Measurements from ENCODE around the gene ANKS1A.

Gene ANKS1A

DNA sequence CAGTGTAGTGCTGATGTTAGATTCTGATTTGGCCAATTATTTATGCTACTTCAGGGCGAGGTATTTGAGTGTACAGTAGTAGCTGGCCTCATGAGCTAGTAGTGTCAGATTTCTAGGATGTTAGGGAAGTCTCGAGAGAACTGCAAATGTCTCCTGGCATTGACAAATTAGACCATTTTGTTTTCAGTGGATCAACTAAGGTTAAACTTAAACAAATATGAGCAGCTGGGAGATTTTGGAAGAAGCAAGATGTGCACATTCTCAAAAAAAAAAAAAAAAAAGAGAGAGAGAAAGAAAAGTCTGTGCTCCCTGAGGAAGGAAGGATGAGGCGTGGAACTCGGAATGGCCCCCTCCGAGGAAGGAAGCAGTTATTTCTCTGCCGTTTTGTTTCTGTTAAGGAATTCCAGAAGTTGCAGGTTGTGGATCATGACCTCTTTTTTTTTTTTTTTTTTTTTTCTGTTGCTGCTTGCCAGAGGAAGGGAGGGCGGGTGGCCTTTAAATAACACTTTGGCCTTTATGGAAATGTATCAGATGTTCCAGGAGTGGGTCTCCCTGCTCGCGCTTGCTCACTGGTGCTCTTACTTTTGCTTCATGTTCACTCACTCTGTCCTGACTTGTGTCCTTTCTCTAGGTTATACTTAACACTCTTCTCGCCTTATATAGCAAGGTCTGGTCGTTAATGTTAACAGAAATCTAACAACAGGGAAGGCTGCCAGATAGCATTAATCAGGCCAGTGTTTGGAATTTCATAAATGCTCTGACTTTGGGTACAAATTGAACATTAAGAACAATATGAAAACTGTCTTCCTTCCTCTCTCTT, 127.7 kb downstream of the ANKS1A start:
- no peak overlapping the region for H3K4me3 ChIP-seq (ENCODE audit: low read depth, low read length)

DNA sequence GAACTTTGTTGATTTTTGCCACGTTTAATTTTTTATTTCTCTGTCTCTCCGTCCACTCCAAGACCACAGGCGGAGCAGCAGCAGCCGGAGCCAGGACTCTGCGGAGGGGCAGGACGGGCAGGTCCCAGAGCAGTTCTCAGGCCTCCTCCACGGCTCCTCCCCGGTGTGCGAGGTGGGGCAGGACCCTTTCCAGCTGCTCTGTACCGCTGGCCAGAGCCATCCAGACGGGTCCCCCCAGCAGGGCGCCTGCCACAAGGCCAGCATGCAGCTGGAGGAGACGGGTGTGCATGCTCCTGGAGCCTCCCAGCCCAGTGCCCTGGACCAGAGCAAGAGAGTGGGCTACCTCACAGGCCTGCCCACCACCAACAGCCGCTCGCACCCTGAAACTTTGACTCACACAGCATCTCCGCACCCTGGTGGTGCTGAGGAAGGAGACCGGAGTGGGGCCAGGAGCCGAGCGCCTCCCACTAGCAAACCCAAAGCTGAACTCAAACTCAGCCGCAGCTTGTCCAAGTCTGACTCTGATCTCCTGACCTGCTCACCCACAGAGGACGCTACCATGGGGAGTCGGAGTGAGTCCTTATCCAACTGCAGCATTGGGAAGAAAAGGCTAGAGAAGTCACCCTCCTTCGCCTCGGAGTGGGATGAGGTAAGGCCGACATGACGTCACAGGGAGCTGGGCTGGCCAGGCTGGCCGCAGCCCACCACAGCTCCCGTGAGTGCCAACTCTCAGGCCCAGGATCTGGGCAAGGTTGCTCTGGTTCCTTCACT, 128.5 kb downstream of the ANKS1A start:
- H3K4me3 ChIP-seq (ENCODE audit: low read depth, low read length), result no peak overlapping the region

DNA sequence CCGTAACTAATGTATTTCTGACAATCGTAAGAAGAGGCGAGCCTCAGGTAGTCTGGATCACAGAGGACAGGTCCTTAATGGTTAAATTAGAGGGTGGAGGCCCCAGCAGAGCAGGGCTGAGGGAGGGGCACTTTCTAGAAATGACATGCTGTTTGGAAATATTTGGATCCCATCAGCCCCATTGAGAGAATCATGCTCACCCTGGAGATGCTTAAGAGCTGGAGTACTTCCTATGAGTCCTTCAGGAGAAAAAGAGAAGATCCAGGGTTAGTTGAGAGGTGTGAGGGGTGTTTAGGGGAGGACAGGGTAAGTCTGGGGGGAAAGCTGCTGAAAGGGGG, 129.1 kb downstream of the ANKS1A start:
- no peak overlapping the region for H3K4me3 ChIP-seq (ENCODE audit: low read depth, low read length)

DNA sequence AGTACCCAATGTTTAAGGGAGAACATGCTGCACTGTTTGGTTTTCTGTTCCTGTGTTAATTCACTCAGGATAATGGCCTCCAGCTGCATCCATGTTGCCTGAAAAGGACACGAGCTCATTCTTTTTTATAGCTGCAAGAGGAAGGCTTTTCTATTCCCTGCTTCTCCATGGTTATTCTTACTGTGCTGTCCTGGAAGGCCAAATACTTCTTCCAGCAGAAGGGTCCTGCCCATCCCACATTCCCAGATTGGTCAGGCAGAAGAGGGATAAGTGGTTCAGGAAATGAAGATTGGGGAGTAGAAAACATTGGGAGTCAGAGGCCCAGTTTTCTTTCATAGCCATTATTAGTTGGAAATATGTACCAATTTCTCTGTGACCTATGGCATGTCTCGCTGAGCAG, 129.7 kb downstream of the ANKS1A start:
- H3K4me3 ChIP-seq (ENCODE audit: low read depth, low read length), result no peak overlapping the region

DNA sequence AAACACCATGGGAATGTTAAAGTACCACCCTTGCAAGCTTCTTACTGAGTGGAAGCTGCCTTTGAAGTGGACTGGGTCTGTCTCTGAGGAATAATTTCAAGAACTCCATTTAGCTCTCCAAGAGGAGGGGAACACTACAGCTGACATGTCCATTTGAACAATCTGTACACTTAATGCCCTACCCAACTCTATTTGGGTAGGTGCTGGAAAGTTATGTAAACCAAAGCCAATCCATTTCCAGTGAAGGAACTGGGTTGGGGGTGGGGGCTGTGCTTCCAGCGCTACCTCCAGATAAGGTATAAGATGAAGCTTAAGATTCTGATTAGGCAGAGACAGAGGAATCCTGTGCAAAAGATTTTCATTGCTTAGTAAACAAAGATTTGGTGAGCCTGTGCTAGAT, 130.1 kb downstream of the ANKS1A start:
- H3K4me3 ChIP-seq (ENCODE audit: low read depth, low read length), result no peak overlapping the region

DNA sequence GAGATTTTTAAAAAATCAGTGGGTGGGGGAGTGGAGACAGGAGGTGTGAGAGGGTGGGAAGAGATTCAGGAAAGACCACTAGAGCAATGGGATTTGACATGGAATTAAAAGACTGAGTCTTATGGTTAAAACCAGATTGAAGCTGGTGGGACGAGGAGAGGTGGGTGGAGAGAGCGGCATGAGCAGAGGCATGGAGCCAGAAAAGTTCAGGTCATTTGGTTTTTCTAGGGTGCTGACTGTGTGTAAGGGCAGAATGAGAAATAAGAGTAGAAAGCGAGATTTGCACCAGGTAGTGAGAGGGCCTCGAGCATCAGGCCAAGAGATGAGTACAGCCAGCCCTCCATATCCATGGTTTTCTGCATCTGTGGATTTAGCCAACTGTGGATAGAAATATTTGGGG, 130.8 kb downstream of the ANKS1A start:
- no peak overlapping the region for H3K4me3 ChIP-seq (ENCODE audit: low read depth, low read length)

DNA sequence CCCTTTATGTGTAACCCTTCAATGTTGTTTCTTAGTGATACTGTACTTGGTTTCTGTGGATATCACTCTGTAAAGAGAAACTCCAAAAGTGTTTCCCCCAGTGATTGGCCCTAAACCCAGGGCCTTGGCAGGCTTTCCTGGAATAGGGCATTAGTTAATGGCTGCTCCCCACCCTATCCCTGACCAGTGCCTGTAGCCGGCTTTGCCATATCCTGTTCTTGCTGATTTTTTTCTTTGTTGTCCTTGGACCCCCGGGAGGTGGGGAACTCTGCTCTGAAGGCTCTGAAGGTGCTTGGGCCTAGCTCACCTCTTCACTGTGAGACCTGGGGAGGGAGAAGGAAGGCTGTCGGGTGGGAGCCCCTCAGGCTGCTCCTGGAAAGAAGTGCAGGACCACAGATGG, 131.9 kb downstream of the ANKS1A start:
- no peak overlapping the region for H3K4me3 ChIP-seq (ENCODE audit: low read depth, low read length)

DNA sequence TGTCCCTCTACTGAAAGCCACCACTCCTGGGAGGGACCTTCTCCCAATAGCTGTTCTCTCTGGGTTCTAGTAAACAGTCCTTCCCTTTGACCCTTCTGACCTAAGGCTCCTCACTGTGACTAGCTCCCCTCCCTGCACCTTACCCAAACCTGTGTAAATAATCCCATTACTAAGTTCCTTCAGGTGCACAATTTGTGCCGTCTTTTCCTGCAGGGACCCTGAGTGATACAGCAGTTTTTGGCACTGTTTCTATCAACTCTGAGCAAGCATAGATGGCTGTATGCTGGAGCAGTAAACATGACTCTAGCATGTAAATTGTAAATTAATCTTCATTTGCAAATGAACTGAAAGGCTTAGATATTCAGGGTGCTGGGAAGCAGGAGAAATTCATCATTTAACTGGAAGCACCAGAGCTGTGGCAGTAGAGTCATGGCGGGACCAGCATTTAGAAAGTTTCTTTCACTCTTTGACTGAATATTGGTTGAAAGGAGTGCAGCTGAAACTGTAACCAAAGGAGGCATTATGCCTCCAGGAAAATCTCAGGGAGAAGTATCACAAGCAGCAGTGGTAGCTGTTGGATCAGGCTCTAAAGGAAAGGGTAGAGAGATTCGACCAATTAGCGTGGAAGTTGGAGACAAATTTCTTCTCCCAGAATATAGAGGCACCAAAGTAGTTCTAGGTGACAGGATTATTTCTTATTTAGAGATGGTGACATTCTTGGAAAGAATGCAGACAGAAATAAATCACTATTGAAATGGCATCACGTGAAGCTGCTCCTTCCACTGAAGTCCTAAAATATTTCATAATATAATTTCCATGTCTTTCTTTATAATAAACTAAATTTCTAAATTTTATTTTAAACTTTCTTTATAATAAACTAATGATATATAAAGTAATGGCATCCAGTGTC, 134.3 kb downstream of the ANKS1A start:
- no peak overlapping the region for H3K4me3 ChIP-seq (ENCODE audit: low read depth, low read length)

DNA sequence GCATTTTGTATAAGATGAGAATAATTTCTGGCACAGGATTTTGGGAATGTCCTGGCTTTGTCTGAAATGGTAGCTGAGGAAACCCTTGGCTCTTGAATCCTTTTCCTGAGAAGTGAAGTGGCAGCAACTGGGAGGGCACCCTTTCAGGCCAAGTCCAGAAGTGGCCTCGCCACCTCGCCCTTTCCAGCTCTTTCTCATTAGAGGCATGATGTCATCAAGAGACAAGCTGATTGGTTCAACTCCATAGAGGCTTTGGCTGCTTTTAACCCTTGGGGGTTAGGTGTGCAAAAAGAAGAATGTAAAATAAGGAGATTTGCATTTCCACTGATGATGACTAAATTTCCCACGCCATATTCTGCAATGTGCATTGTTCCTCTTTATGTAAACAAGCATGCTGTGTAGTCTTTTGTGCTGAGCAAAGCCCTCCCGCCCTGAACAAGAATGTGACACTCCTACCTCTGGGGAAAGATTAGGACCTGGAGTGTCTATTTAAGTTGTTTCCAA, 135.5 kb downstream of the ANKS1A start:
- H3K4me3 ChIP-seq (ENCODE audit: low read depth, low read length), result no peak overlapping the region

DNA sequence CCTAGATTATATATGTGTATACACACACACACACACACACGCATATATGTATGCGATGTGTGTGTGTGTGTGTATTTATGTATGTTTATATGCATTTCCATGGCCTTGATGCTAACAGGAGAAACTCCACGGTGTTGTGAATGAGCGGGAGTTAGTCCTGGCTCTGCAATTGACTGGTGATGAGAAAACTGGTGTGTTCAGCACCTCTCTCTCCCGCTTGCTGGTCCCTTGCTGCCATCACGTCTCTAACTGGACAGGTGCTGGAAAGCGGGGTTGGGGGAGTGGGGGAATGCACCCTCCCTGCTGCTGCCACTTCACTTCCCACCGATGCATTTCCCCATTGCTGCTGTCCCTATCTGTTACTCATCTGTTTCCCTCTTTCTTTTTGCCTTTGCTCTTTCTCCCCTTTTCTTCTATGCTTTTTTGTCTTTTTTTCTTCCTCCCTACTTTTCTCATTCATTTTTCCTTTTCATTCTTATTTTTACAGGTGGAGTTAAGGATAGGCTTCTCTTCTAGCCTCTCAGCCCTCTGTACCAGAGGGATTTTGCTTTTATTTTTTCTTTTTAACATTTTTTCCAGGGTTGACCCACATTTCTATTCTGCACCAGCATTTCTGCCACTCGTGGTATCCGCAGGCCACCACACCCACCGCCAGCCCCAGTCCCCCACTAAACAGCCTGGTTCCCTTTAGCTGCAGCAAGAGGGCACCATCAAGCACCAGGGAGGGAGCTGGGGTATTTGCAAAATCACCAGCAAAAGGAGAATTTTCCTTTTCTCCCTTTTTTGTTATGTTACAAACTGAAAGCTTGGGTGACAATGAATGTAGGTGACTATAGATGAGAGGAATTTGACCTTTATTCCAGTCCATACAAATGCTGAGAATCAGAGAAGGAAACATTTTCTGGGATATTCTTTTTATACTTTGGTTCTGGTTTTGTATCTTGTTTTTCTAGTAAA, 136.5 kb downstream of the ANKS1A start:
- H3K4me3 ChIP-seq (ENCODE audit: low read depth, low read length), result no peak overlapping the region

DNA sequence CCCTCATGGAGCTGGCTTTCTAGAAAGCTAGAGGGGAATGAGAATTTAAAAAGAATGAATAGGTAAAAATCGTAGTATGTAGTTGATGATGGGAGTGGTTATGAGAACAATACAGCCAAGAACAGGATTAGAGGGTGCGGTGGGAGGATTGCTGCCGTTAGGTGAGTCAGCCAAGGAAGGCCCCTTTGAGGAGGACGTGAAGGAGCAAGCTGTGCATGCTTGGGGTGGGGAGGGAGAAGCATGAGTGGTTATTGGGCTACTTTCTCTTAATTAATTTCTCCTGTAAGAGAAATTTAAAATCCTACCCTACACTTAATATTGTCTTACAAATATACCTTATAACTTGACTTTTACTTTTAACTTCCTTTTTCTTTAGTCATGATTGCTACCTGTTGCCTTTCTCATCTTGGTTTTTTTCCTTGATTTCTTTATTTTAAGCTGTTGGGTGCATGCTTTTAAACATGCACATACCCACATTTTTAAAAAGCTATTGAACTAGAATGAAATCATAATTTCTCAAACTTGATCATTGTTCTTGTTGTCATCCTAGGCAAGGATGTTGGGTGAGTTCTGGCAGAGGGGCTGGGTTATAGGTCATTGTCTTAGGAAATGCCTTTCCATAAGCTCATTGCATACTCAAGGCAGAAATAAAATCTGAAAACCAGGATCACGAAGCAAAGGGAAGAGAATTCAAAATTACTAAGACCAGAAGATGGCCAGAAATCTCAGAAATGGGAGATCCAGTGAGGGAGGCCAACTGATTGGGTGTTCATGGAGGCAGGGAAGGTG, 137.6 kb downstream of the ANKS1A start:
- no peak overlapping the region for H3K4me3 ChIP-seq (ENCODE audit: low read depth, low read length)

DNA sequence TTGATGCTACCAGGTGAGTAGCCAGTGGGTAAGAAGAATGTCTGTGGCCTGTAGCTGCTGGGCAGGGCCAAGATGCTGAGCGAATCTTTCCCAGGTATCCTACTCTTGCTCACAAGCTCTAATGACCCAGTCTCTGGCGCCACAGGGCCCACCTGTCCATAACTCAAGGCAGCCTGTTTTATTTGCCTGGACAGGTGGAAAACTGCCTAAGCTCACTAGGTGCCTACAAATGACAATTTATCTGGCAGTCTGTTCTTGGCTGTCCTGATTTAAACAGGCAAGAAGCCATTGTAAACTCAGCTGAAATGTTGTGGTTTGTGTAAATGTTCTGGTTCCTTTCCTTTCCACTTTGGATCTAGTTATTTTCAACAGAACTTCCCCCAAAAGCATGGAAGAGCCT, 138.8 kb downstream of the ANKS1A start:
- H3K4me3 ChIP-seq (ENCODE audit: low read depth, low read length), result no peak overlapping the region

DNA sequence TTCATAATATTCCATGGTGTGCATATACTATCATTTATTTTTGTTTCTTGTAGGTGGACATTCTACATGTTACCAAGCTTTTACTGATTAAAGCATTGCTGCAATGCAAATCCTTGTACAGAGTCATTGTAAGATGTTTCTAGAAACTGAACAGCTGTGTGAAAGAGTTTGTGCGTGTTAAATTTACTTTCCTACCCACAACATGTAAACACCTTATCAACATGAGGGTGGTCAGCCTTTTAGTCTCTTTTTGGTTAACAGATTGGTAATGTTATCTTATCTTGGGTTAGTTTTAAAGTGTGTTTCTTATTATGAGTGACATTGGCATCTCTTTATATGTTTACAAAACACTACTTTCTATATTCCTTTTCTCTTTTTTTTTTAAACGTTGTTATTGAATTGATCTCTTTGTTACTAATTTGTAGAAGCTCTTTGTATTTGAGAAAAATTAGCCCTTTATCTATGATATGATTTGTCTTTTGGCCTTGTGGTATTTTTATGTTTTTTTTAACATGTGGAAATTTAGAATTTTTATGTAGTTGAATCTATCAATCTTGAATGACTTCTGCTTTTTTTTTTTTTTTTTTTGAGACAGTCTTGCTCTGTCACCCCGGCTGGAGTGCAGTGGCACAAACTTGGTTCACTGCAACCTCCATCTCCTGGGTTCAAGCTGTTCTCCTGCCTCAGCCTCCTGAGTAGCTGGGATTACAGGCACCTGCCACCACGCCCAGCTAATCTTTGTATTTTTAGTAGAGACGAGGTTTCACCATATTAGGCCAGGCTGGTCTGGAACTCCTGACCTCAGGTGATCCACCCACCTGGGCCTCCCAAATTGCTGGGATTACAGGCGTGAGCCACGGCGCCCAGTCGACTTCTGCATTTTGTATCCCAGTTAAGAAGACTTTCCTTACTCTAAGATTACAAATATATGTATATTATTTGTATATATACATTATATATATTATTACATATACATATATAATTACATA, 140.0 kb downstream of the ANKS1A start:
- no peak overlapping the region for H3K4me3 ChIP-seq (ENCODE audit: low read depth, low read length)

DNA sequence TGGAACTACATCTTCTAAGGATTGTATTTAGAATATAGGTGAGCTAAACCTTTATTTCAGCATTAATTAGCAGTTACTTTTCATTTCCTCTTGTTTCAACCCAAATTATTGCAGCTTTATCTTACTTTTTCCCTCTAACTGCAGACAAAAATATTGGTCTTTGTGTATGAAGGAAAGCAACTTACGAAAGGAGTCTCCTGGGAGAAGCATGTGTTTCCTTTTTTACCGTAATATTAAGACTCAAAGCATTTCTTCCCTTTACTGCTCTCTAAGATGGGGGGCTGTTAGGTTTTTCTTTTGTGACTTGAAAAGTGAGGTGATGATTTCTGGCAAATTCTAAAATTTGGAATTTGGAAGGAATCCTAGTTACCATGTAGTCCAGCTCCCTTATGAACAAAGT, 141.0 kb downstream of the ANKS1A start:
- no peak overlapping the region for H3K4me3 ChIP-seq (ENCODE audit: low read depth, low read length)

DNA sequence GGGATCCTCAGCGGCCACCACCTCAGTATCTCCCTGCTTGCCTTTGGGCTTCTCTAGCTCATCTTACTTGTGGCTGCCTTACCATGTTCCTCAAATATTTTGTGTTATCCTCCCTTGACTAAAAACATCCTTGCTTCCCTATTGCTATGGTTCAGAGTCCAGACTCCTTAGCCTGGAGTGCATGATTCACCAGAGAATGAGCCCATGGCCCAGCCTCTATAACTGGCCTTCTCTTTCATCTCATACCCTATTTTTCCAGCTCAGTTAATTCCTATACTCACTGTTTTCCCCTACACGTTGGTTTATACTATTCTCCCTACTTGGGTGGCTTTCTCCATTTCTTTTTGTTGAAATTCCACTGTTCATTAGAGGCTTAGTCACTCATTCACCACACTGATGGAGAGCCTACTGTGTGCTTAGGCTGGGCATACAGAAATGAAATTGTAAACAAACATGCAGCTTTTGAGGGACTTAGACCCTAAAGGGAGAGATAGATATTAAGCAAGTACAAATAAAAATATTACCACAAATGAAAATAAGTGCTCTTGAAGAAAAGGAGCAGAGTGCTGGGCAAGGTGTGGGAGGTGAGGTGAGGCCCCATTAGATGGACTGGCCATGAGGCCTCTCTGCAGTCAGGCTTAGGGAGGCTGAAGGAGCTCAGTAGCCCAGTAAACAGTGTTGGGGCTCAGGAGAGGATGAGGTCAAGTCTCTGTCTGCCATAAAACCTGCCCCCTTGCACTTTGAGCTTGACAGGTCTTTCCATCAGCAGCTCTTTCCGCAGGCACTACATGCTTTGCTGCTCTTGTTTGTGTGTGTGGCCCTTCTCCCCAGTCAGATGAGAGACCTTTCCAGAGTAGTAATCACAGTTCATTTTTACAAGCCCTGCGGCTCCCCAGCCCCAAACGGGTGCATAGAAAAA, 142.8 kb downstream of the ANKS1A start:
- no peak overlapping the region for H3K4me3 ChIP-seq (ENCODE audit: low read depth, low read length)

DNA sequence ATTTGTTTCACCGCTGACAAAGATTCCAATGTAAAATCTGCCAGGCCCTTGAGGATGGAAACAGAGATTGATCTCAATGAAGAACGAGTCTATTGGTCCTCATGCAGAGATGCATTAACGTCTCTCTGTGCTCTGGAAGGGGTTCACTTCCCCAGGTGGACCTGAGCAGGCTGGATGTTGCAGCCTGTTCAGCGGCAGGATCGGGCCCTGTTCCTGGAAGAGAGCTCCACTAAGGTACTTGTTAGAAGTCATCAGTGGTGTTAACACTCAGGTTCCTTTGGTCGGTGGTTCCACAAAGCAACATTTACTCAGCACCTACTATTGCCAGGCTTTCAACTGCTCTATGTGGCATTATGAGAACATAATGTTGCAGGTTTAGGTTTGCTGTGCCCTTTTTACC, 144.6 kb downstream of the ANKS1A start:
- H3K4me3 ChIP-seq (ENCODE audit: low read depth, low read length), result no peak overlapping the region

All from iPS-11a (cell line).